Measurements from ENCODE around the gene DUSP3. TPM values are rescaled to one million over a fixed set of nuclear protein-coding genes. Genes with fewer than 3 reads are reported as not detected.

The DUSP3 gene
- total RNA-seq, 1 experiment from 2014 or later: 16.9 TPM

DNA sequence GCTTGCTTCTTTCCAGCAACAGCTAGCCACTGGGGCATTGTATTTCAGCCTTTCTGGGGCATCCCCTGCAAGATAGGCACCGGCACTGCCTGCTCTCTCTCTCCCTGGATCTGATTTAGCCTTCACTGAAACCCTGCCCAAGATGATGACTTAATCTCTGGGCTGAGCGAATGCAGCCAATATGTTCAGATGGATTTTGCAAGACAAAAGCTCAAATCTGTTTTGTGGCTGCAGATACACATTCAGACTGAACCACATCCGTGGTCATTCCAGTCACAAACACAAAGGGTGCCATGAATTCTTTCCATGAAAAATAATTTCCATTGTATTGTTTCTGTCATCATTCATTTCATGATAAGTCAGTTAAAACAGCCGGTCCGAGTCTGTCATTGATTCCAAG is 44.4 kb downstream of the DUSP3 start:
- no peak overlapping the region for H3K9ac ChIP-seq (ENCODE audit: extremely low read depth, insufficient read length, low read length)
- no peak overlapping the region for H3K27ac ChIP-seq (ENCODE audit: insufficient read length, low read depth, low read length)
- TF ChIP-seq, protein P1, sequence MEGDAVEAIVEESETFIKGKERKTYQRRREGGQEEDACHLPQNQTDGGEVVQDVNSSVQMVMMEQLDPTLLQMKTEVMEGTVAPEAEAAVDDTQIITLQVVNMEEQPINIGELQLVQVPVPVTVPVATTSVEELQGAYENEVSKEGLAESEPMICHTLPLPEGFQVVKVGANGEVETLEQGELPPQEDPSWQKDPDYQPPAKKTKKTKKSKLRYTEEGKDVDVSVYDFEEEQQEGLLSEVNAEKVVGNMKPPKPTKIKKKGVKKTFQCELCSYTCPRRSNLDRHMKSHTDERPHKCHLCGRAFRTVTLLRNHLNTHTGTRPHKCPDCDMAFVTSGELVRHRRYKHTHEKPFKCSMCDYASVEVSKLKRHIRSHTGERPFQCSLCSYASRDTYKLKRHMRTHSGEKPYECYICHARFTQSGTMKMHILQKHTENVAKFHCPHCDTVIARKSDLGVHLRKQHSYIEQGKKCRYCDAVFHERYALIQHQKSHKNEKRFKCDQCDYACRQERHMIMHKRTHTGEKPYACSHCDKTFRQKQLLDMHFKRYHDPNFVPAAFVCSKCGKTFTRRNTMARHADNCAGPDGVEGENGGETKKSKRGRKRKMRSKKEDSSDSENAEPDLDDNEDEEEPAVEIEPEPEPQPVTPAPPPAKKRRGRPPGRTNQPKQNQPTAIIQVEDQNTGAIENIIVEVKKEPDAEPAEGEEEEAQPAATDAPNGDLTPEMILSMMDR (conservative IDR thresholded peaks at IDR 0.05): no peak
- H4K91ac ChIP-seq (ENCODE audit: insufficient read length, low read depth, low read length): no peak overlapping the region
- no peaks in the 10 kb centered on the region for H3K23me2 ChIP-seq (ENCODE audit: insufficient read length, low read depth, low read length, poor library complexity, severe bottlenecking)
- H2BK5ac ChIP-seq (ENCODE audit: insufficient read length, low read length): no peak overlapping the region
- H2AK5ac ChIP-seq (ENCODE audit: insufficient read length, low read length): no peak overlapping the region
- no peak overlapping the region; a peak in 1 of 7 replicates for H3K27ac Mint-ChIP-seq
- H2BK20ac ChIP-seq (ENCODE audit: low read depth, low read length, poor library complexity, severe bottlenecking): no peak overlapping the region
- H3K56ac ChIP-seq (ENCODE audit: insufficient read length, low read depth, low read length): no peak overlapping the region
- no peak overlapping the region for H3K18ac ChIP-seq (ENCODE audit: insufficient read length, low read depth, low read length)
- H3K4me3 Mint-ChIP-seq: no peak overlapping the region
- no peak overlapping the region for H3K4ac ChIP-seq (ENCODE audit: low read depth, low read length)
- no peak overlapping the region for H3K23ac ChIP-seq (ENCODE audit: insufficient read length, low read depth, low read length)
- no peaks in the 10 kb centered on the region for H4K20me1 ChIP-seq (ENCODE audit: control insufficient read depth, insufficient read depth, insufficient read length)
- peaks cover 4 to 29% (median 19%) of the 10 kb centered on the region in 3 experiments; a peak in 5 of 7 replicates for H3K36me3 Mint-ChIP-seq (ENCODE audit: insufficient read depth in 1 of 3, low read depth in 3 of 3)
- H2BK12ac ChIP-seq (ENCODE audit: insufficient read length, low read depth, low read length): no peak overlapping the region
- H4K5ac ChIP-seq (ENCODE audit: insufficient read length, low read depth, low read length): no peak overlapping the region
- peaks cover 12% of the 10 kb centered on the region for H3K9me3 ChIP-seq (ENCODE audit: control insufficient read depth, low read depth, low read length)
- no peak overlapping the region for H2BK120ac ChIP-seq (ENCODE audit: low read depth, low read length, poor library complexity, severe bottlenecking)
- no peak for DNase-seq
- no peaks in the 10 kb centered on the region for H3K79me2 ChIP-seq (ENCODE audit: insufficient read depth, low read length)
- no peaks in the 10 kb centered on the region for H3K4me1 ChIP-seq (ENCODE audit: insufficient read depth, low read length)
- no peak overlapping the region for H3T11ph ChIP-seq (ENCODE audit: low read length)
- no peaks in the 10 kb centered on the region for H3K27me3 Mint-ChIP-seq (ENCODE audit: low read depth)
- H3K4me2 ChIP-seq (ENCODE audit: insufficient read depth, insufficient read length, low read length): no peak overlapping the region
- H3K27me3 ChIP-seq (ENCODE audit: insufficient read depth, low read length): no peaks in the 10 kb centered on the region
- no peak overlapping the region for H4K8ac ChIP-seq (replicated peaks; ENCODE audit: insufficient read length, low read depth, low read length)
- no peak overlapping the region for H2BK15ac ChIP-seq (ENCODE audit: low read depth, low read length)
- no peak overlapping the region for H3K14ac ChIP-seq (ENCODE audit: insufficient read depth, low read length)
- H3K79me1 ChIP-seq (ENCODE audit: insufficient read depth, low read depth, low read length, poor library complexity, severe bottlenecking): no peaks in the 10 kb centered on the region
- peaks cover 26 to 32% of the 10 kb centered on the region in 2 experiments for H3K4me1 Mint-ChIP-seq
- WGBS (ENCODE audit: extremely low coverage, insufficient read length, low lambda C conversion rate): no CpG with 5 or more reads among the region's 5 CpGs
- H2AFZ ChIP-seq (ENCODE audit: low read length): no peak overlapping the region
- peaks cover 20 to 25% of the 10 kb centered on the region in 2 experiments for H3K9me3 Mint-ChIP-seq
